Activated CD8-positive, alpha-beta T cell treated with anti-CD3 and anti-CD28 coated beads, Interleukin-2, amount 10 ng/mL, durations not matched to agents 7 days and 5 days (primary cell): ENCODE measurements around the gene FZD7. TPM values are rescaled to one million over a fixed set of nuclear protein-coding genes. Genes with fewer than 3 reads are reported as not detected.

Source experiments
- ATAC-seq: fragments of 150-1000 bp; cut with Tn5 transposase; one replicate; pipeline ENCODE4 v1.10.0; 2021; ENCODE audit warnings: moderate library complexity
- CTCF ChIA-PET: fragments of 350-600 bp; sonication (Branson Sonifier 250); formaldehyde crosslinking; loops from one replicate; lab custom pipeline; 2021; ENCODE audit warnings: antibody characterized with exemption; lab: Charles Lee
- POLR2A ChIA-PET: fragments of 350-600 bp; sonication (Branson Sonifier 250); formaldehyde crosslinking; loops from one replicate; lab custom pipeline; 2021; ENCODE audit warnings: antibody characterized with exemption; lab: Charles Lee
- DNase-seq: peaks from one replicate; pipeline ENCODE4 v3.0.0-alpha.2; 2020
- H3K27ac Mint-ChIP-seq: one replicate; pipeline ENCODE4 v1.8.0; 2021; ENCODE audit warnings: mild to moderate bottlenecking, mixed read lengths
- H3K27me3 Mint-ChIP-seq: one replicate; pipeline ENCODE4 v1.8.0; 2021; ENCODE audit warnings: low read depth, mixed read lengths
- H3K36me3 Mint-ChIP-seq: one replicate; pipeline ENCODE4 v1.8.0; 2021; ENCODE audit warnings: low read depth, mixed read lengths
- H3K4me1 Mint-ChIP-seq: one replicate; pipeline ENCODE4 v1.8.0; 2021; ENCODE audit warnings: low read depth, mixed read lengths
- H3K4me3 Mint-ChIP-seq: one replicate; pipeline ENCODE4 v1.8.0; 2021; ENCODE audit warnings: mild to moderate bottlenecking, mixed read lengths
- H3K9me3 Mint-ChIP-seq: one replicate; pipeline ENCODE4 v1.8.0; 2022; ENCODE audit warnings: mixed read lengths; ENCODE audit not compliant: insufficient read depth
- total RNA-seq, 2 experiments: library from RNA; stranded (reverse); gene quantifications; one replicate each; pipeline ENCODE4 v1.2.3, GENCODE V29; 2021

The FZD7 gene
- total RNA-seq, 2 experiments from 2014 or later, result 0.08 TPM; not detected in 1

- H3K36me3 Mint-ChIP-seq, result no peaks in the 10 kb centered on the region
- ATAC-seq (no peak), DNase-seq (no peak)
- H3K4me1 Mint-ChIP-seq, result no peaks in the 10 kb centered on the region
- H3K27me3 Mint-ChIP-seq, result peaks cover 48% of the 10 kb centered on the region
- ChIA-PET CTCF (no interaction called here), POLR2A (no interaction called here)
- no peaks in the 10 kb centered on the region for H3K9me3 Mint-ChIP-seq
- H3K27ac Mint-ChIP-seq, result no peak overlapping the region
- no peak overlapping the region for H3K4me3 Mint-ChIP-seq
Measured at GRCh38 chr2:202042444-202042843, 8.8 kb downstream of the FZD7 start.

DNA sequence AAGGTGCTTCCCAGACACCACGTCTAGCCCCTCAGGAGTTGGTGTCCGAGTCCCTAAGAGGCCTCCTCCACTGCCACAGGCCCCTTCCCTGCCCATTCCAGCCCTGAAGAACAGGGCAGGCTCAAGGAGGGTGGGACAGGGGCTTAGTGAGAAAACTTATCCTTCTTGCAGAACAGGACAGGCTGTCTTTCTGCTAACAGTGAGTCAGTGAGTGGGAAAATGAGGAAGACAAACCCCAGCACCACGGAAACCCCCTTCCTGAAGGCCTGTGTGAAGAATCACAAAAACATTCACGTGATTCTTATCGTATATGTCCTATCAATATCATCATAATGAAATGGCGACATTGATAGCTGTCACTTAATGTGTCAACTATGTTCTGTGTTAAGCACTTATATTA, 9.8 kb downstream of the FZD7 start:
- no peaks in the 10 kb centered on the region for H3K36me3 Mint-ChIP-seq
- H3K4me1 Mint-ChIP-seq, result no peaks in the 10 kb centered on the region
- H3K27ac Mint-ChIP-seq, result no peak overlapping the region
- POLR2A ChIA-PET, result no interaction called here
- H3K27me3 Mint-ChIP-seq, result peaks cover 48% of the 10 kb centered on the region
- ATAC-seq (no peak), DNase-seq (no peak)
- no peak overlapping the region for H3K4me3 Mint-ChIP-seq
- CTCF ChIA-PET, result no interaction called here
- no peaks in the 10 kb centered on the region for H3K9me3 Mint-ChIP-seq

DNA sequence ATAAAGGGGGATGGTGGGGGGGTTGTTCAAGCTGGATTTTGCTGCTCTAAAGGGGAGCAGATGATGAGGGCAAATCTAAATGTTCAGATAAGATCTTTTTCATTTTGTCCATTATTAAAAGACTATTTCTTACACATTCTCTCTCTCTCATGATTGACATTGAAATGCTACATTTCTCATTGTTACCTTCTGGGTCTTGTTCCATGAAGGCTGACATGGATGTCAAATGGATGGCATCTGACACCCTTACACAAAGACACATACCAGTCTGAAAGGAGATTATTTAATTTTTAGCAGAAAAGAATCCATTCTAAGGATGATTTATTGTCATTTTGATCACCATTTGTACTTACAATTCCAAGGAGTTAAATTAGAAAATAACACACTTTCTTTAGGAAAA, 11.1 kb downstream of the FZD7 start:
- H3K36me3 Mint-ChIP-seq, result no peaks in the 10 kb centered on the region
- DNase-seq (no peak), ATAC-seq (no peak)
- no peak overlapping the region for H3K4me3 Mint-ChIP-seq
- POLR2A ChIA-PET, result no interaction called here
- H3K27ac Mint-ChIP-seq, result no peak overlapping the region
- no peaks in the 10 kb centered on the region for H3K9me3 Mint-ChIP-seq
- H3K4me1 Mint-ChIP-seq, result no peaks in the 10 kb centered on the region
- CTCF ChIA-PET, result no interaction called here
- peaks cover 45% of the 10 kb centered on the region for H3K27me3 Mint-ChIP-seq

GRCh38 chr2:202046572-202046971, 12.9 kb downstream of the FZD7 start:
- POLR2A ChIA-PET, result no interaction called here
- no peak overlapping the region for H3K27ac Mint-ChIP-seq
- H3K36me3 Mint-ChIP-seq, result no peaks in the 10 kb centered on the region
- no peak overlapping the region for H3K4me3 Mint-ChIP-seq
- DNase-seq (no peak), ATAC-seq (no peak)
- H3K9me3 Mint-ChIP-seq, result no peaks in the 10 kb centered on the region
- H3K27me3 Mint-ChIP-seq, result peaks cover 32% of the 10 kb centered on the region
- CTCF ChIA-PET, result no interaction called here
- H3K4me1 Mint-ChIP-seq, result no peaks in the 10 kb centered on the region

- CTCF ChIA-PET, result no interaction called here
- Mint-ChIP-seq H3K9me3 (no peaks in the 10 kb centered on the region), H3K4me3 (no peak overlapping the region), H3K4me1 (no peaks in the 10 kb centered on the region), H3K27me3 (peaks cover 39% of the 10 kb centered on the region), H3K36me3 (no peaks in the 10 kb centered on the region), H3K27ac (no peak overlapping the region)
- no peak for DNase-seq
- no peak for ATAC-seq
- POLR2A ChIA-PET, result no interaction called here
Measured at GRCh38 chr2:202049092-202049728, 15.6 kb downstream of the FZD7 start.

GRCh38 chr2:202049840-202050239, 16.2 kb downstream of the FZD7 start:
- Mint-ChIP-seq H3K27ac (no peak overlapping the region), H3K4me3 (no peak overlapping the region), H3K36me3 (no peaks in the 10 kb centered on the region), H3K27me3 (peaks cover 35% of the 10 kb centered on the region), H3K9me3 (no peaks in the 10 kb centered on the region), H3K4me1 (no peaks in the 10 kb centered on the region)
- CTCF ChIA-PET, result no interaction called here
- POLR2A ChIA-PET, result no interaction called here
- ATAC-seq, result no peak
- no peak for DNase-seq

DNA sequence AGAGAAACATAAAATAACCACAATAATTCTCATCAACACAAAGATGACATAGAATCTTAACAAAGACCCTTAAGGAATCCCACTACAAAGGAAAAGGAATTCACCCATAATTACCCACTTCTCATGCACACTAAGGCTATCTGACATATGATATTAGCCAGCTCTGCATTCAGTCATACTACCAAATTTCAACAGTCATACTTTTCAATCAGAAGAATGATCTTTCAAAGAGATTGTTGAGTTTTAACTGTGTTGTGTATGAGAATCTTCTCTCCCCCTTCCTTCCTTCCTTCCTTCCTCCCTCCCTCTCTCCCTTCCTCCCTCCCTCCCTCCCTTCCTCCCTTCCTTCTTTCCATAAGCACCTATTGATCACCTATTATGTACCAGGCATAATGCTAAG, 17.0 kb downstream of the FZD7 start:
- Mint-ChIP-seq H3K27me3 (peaks cover 32% of the 10 kb centered on the region), H3K36me3 (no peaks in the 10 kb centered on the region), H3K4me3 (no peak overlapping the region), H3K27ac (no peak overlapping the region), H3K9me3 (no peaks in the 10 kb centered on the region), H3K4me1 (no peaks in the 10 kb centered on the region)
- ATAC-seq, result no peak
- ChIA-PET POLR2A (no interaction called here), CTCF (no interaction called here)
- DNase-seq, result no peak

GRCh38 chr2:202051499-202052161, 18.0 kb downstream of the FZD7 start:
- ChIA-PET CTCF (no interaction called here), POLR2A (no interaction called here)
- DNase-seq, result no peak
- H3K27me3 Mint-ChIP-seq, result peaks cover 32% of the 10 kb centered on the region
- no peaks in the 10 kb centered on the region for H3K4me1 Mint-ChIP-seq
- H3K36me3 Mint-ChIP-seq, result no peaks in the 10 kb centered on the region
- H3K4me3 Mint-ChIP-seq, result no peak overlapping the region
- no peak overlapping the region for H3K27ac Mint-ChIP-seq
- no peak for ATAC-seq
- no peaks in the 10 kb centered on the region for H3K9me3 Mint-ChIP-seq

GRCh38 chr2:202052235-202052634, 18.6 kb downstream of the FZD7 start:
- POLR2A ChIA-PET, result no interaction called here
- DNase-seq, result no peak
- Mint-ChIP-seq H3K27ac (no peak overlapping the region), H3K27me3 (peaks cover 33% of the 10 kb centered on the region), H3K9me3 (no peaks in the 10 kb centered on the region), H3K36me3 (no peaks in the 10 kb centered on the region), H3K4me3 (no peak overlapping the region), H3K4me1 (no peaks in the 10 kb centered on the region)
- no peak for ATAC-seq
- CTCF ChIA-PET, result no interaction called here

DNA sequence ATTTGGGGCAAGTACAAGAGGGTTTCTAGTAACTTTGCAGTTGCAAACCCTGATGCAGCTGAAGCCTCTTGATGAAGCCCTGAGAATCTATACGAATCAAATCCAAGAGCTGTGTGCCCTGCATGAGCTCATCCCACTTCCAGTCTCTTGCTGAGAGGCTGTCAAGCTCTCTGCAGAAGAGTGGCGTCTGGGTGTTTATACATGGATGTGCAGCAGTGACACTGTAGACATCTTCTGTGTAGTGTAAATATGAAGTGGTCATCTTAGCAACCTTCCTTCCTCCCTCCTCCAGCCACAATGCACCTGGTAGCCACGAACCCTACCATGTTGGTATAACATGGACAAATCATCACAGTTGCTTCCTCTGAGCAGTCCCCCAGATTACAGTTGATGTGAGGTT, 21.0 kb downstream of the FZD7 start:
- no peak for ATAC-seq
- Mint-ChIP-seq H3K27ac (no peak overlapping the region), H3K27me3 (peaks cover 32% of the 10 kb centered on the region), H3K4me3 (no peak overlapping the region), H3K36me3 (no peaks in the 10 kb centered on the region), H3K4me1 (no peaks in the 10 kb centered on the region), H3K9me3 (no peaks in the 10 kb centered on the region)
- ChIA-PET CTCF (interaction anchor here (1.2 kb wide), 1 partner anchor 192 kb away, joined by 3 read pairs; no protein-coding TSS in a partner anchor), POLR2A (no interaction called here)
- DNase-seq, result no peak

- Mint-ChIP-seq H3K4me3 (no peak overlapping the region), H3K9me3 (no peaks in the 10 kb centered on the region), H3K4me1 (no peaks in the 10 kb centered on the region), H3K27me3 (peaks cover 31% of the 10 kb centered on the region), H3K27ac (no peak overlapping the region), H3K36me3 (no peaks in the 10 kb centered on the region)
- no peak for DNase-seq
- POLR2A ChIA-PET, result no interaction called here
- CTCF ChIA-PET, result interaction anchor here (1.3 kb wide), 1 partner anchor 122 kb away, joined by 3 read pairs; no protein-coding TSS in a partner anchor
- ATAC-seq, result no peak
Measured at GRCh38 chr2:202056611-202057010, 23.0 kb downstream of the FZD7 start.

- peaks cover 20% of the 10 kb centered on the region for H3K27me3 Mint-ChIP-seq
- H3K27ac Mint-ChIP-seq, result no peak overlapping the region
- DNase-seq, result no peak
- no peak for ATAC-seq
- no peaks in the 10 kb centered on the region for H3K9me3 Mint-ChIP-seq
- H3K4me1 Mint-ChIP-seq, result no peaks in the 10 kb centered on the region
- ChIA-PET CTCF (no interaction called here), POLR2A (no interaction called here)
- no peaks in the 10 kb centered on the region for H3K36me3 Mint-ChIP-seq
- H3K4me3 Mint-ChIP-seq, result no peak overlapping the region
Measured at GRCh38 chr2:202060218-202060617, 26.6 kb downstream of the FZD7 start.
